GM18498 (cell line): ENCODE data around the gene ASS1.

Source experiments
- ATAC-seq: cut with Tn5 transposase; IDR thresholded peaks from one replicate; pipeline ENCODE4 v1.9.1; 2021; ENCODE audit warnings: mild to moderate bottlenecking, moderate library complexity; ENCODE audit not compliant: unreplicated experiment

The ASS1 gene

GRCh38 chr9:130526854-130527650, 82.3 kb downstream of the ASS1 start:
- ATAC-seq, result no peak

GRCh38 chr9:130527651-130528310, 83.0 kb downstream of the ASS1 start:
- no peak for ATAC-seq

GRCh38 chr9:130528674-130529073, 83.9 kb downstream of the ASS1 start:
- ATAC-seq, result no peak

GRCh38 chr9:130530938-130531337, 86.2 kb downstream of the ASS1 start:
- no peak for ATAC-seq

- no peak for ATAC-seq
Measured at GRCh38 chr9:130531670-130532069, 86.9 kb downstream of the ASS1 start.

GRCh38 chr9:130532426-130533080, 87.8 kb downstream of the ASS1 start:
- ATAC-seq, result no peak

GRCh38 chr9:130535818-130536521, 91.2 kb downstream of the ASS1 start:
- ATAC-seq, result no peak

GRCh38 chr9:130536701-130537107, 91.9 kb downstream of the ASS1 start:
- no peak for ATAC-seq

GRCh38 chr9:130537346-130538050, 92.7 kb downstream of the ASS1 start:
- ATAC-seq, result no peak

- ATAC-seq, result no peak
Measured at GRCh38 chr9:130539420-130540223, 94.9 kb downstream of the ASS1 start.

GRCh38 chr9:130541533-130541932, 96.8 kb downstream of the ASS1 start:
- ATAC-seq, result no peak

GRCh38 chr9:130542038-130542437, 97.3 kb downstream of the ASS1 start:
- no peak for ATAC-seq

- ATAC-seq, result no peak
Measured at GRCh38 chr9:130542457-130543228, 97.9 kb downstream of the ASS1 start.

- ATAC-seq, result no peak
Measured at GRCh38 chr9:130543368-130543767, 98.6 kb downstream of the ASS1 start.

GRCh38 chr9:130543859-130544258, 99.1 kb downstream of the ASS1 start:
- no peak for ATAC-seq

GRCh38 chr9:130544364-130544763, 99.6 kb downstream of the ASS1 start:
- ATAC-seq, result no peak

GRCh38 chr9:130548103-130548502, 103.3 kb downstream of the ASS1 start:
- ATAC-seq, result no peak

- no peak for ATAC-seq
Measured at GRCh38 chr9:130549093-130549735, 104.5 kb downstream of the ASS1 start.
